ENCODE data around the gene MINK1. TPM values are rescaled to one million over a fixed set of nuclear protein-coding genes. Genes with fewer than 3 reads are reported as not detected.

The MINK1 gene
- total and polyA plus RNA-seq, 2 donors from 2014 or later, result 21.2 to 118 TPM

DNA sequence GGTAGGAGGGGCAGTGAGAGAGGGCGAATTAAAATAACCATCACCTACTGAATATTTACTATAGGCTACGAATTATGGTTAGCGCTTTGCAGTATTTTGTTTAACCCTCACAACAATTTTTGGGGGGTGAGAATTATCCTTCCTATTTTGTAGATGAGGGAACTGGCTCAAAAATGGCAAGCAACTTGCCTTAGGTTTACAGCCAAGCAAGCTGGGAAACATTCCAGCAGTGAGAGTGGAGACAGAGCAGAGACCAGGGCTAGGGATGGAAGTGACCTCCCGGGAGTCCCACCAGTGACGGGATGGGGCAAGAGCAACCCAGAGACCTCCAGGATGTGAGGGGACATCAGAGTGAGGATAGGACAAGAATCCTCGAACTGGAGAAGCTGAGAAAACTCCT lies 46.6 kb upstream of the MINK1 start:
- H3K27ac ChIP-seq (ENCODE audit: low read depth in 2 of 2, low read length in 2 of 2), result no peak overlapping the region
- TF ChIP-seq, protein P1, sequence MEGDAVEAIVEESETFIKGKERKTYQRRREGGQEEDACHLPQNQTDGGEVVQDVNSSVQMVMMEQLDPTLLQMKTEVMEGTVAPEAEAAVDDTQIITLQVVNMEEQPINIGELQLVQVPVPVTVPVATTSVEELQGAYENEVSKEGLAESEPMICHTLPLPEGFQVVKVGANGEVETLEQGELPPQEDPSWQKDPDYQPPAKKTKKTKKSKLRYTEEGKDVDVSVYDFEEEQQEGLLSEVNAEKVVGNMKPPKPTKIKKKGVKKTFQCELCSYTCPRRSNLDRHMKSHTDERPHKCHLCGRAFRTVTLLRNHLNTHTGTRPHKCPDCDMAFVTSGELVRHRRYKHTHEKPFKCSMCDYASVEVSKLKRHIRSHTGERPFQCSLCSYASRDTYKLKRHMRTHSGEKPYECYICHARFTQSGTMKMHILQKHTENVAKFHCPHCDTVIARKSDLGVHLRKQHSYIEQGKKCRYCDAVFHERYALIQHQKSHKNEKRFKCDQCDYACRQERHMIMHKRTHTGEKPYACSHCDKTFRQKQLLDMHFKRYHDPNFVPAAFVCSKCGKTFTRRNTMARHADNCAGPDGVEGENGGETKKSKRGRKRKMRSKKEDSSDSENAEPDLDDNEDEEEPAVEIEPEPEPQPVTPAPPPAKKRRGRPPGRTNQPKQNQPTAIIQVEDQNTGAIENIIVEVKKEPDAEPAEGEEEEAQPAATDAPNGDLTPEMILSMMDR (IDR thresholded peaks at IDR 0.05; ENCODE audit: borderline replicate concordance, extremely low read depth, insufficient read depth), result no peak
- H3K27me3 ChIP-seq (ENCODE audit: control insufficient read depth, insufficient read depth, low read length), result peaks cover 24% of the 10 kb centered on the region
- H3K36me3 ChIP-seq (ENCODE audit: control insufficient read depth in 2 of 3, insufficient read depth in 3 of 3, low read length in 3 of 3), result no peaks in the 10 kb centered on the region
- peak overlapping the region in 1 of 3 donors; percentile 47 for H3K4me3 ChIP-seq (ENCODE audit: low read length in 3 of 3)
- intact Hi-C loops (cut with DNase I), result loop anchor here (5.0 kb wide), 1 partner anchor 96 kb away; no protein-coding TSS in a partner anchor
- peak overlapping the region in 1 of 3 donors; percentile 51 for H3K9ac ChIP-seq (ENCODE audit: low read length in 3 of 3)
- DNase-seq (no peak), FAIRE-seq (no peak)
- peaks cover 0 to 25% (median 12%) of the 10 kb centered on the region in 3 donors for H3K4me1 ChIP-seq (ENCODE audit: control insufficient read depth in 2 of 3, insufficient read depth in 2 of 3, low read depth in 1 of 3, low read length in 3 of 3)
- no peaks in the 10 kb centered on the region for H3K9me3 ChIP-seq (ENCODE audit: control insufficient read depth in 2 of 3, insufficient read depth in 1 of 3, low read length in 3 of 3)

DNA sequence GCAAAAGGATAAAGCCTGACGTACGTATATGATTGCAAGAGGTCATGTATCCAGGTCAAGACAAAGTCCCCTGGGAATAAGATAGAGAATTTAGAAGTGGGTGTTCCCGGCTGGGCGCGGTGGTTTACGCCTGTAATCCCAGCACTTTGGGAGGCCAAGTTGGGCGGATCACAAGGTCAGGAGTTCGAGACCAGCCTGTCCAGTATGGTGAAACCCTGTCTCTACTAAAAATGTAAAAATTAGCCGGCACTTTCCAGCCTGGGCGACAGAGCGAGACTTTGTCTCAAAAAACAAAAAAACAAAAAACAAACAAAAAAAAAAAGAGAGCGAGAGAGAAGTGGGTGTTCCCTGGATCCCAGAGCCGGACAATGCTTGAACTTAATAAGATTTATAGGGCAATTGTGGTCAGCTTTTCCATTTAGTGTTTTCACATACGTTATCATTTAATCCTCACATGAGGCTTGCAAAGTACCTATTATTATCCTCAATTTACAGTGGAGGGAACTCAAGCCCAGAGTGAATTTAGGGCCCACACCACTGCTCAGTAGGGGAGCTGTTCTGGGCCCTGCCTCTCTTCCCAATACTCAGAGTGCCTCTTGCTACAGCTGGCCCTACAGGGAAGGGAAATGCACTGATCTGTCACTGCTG lies 44.9 kb upstream of the MINK1 start:
- H3K27ac ChIP-seq (ENCODE audit: low read depth in 2 of 2, low read length in 2 of 2), result peak overlapping the region; percentile 13 to 92
- peaks cover 0 to 25% (median 12%) of the 10 kb centered on the region in 3 donors for H3K4me1 ChIP-seq (ENCODE audit: control insufficient read depth in 2 of 3, insufficient read depth in 2 of 3, low read depth in 1 of 3, low read length in 3 of 3)
- TF ChIP-seq, protein P1 (IDR thresholded peaks at IDR 0.05; ENCODE audit: borderline replicate concordance, extremely low read depth, insufficient read depth), result no peak
- no peak for FAIRE-seq
- no peak for DNase-seq
- H3K9ac ChIP-seq (ENCODE audit: low read length in 3 of 3), result peak overlapping the region in 1 of 3 donors; percentile 80
- no peaks in the 10 kb centered on the region for H3K9me3 ChIP-seq (ENCODE audit: control insufficient read depth in 2 of 3, insufficient read depth in 1 of 3, low read length in 3 of 3)
- H3K36me3 ChIP-seq (ENCODE audit: control insufficient read depth in 2 of 3, insufficient read depth in 3 of 3, low read length in 3 of 3), result no peaks in the 10 kb centered on the region
- H3K27me3 ChIP-seq (ENCODE audit: control insufficient read depth, insufficient read depth, low read length), result peaks cover 24% of the 10 kb centered on the region
- H3K4me3 ChIP-seq (ENCODE audit: low read length in 3 of 3), result peak overlapping the region in 1 of 3 donors; percentile 83
- intact Hi-C loops (cut with DNase I), result loop anchor here (5.0 kb wide), 1 partner anchor 94 kb away; no protein-coding TSS in a partner anchor

DNA sequence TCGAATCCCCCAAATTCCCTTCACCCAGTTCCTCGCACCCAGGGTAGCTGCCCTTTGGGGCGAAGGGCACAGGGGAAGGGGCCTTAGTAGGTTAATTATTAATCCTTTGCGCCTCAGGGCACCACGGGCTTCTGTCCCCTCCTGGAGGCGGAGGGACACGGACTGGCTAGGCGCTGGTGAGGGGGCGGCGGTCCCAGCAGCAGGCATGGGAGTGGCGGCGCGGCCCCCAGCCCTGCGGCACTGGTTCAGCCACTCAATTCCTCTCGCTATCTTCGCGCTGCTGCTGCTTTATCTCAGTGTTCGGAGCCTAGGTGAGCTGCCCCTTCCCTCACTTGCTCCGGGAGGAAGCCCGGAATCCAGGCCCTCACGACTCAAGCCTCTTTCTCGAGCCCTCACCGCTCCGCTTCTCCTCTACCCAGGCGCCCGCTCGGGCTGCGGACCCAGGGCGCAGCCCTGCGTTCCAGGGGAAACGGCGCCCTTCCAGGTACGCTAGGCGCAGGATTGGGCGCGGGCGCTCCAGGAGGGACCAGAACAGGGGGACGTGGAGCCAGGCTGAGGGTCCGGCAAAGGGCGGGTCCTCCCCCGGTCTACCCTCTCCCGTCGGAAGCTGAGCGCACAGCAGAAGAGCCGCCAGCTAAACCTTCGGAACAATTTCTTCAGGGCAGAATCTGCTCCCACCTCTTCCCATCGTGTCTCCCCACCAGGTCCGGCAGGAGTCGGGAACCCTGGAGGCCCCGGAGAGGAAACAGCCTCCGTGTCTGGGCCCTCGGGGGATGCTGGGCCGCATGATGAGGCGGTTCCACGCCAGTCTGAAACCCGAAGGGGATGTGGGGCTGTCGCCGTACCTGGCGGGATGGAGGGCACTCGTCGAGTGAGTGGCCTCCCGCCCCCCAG lies 44.1 kb upstream of the MINK1 start, which contains the start of gene GLTPD2:
GLTPD2 (plus strand) TSS at position 158 of the 894 bp plus-strand sequence; CDS start at position 206, 48 bp downstream.
- Histone ChIP-seq H3K4me3 (ENCODE audit: low read length in 3 of 3) (peak within 1 kb of the TSS; percentile 54 to 83 (median 57)), H3K27ac (ENCODE audit: low read depth in 2 of 2, low read length in 2 of 2) (peak within 1 kb of the TSS; percentile 92 to 93), H3K9me3 (ENCODE audit: control insufficient read depth in 2 of 3, insufficient read depth in 1 of 3, low read length in 3 of 3) (no peaks in the 10 kb centered on the region), H3K36me3 (ENCODE audit: control insufficient read depth in 2 of 3, insufficient read depth in 3 of 3, low read length in 3 of 3) (no peaks in the 10 kb centered on the region), H3K9ac (ENCODE audit: low read length in 3 of 3) (peak within 1 kb of the TSS in 2 of 3 donors; percentile 73 to 80), H3K4me1 (ENCODE audit: control insufficient read depth in 2 of 3, insufficient read depth in 2 of 3, low read depth in 1 of 3, low read length in 3 of 3) (peaks cover 0 to 25% (median 12%) of the 10 kb centered on the region in 3 donors), H3K27me3 (ENCODE audit: control insufficient read depth, insufficient read depth, low read length) (peaks cover 17% of the 10 kb centered on the region)
- TF ChIP-seq, protein P1 (IDR thresholded peaks at IDR 0.05; ENCODE audit: borderline replicate concordance, extremely low read depth, insufficient read depth), result no peak
- intact Hi-C loops (cut with DNase I), result loop anchor here (5.0 kb wide), 1 partner anchor 93 kb away; no protein-coding TSS in a partner anchor
- peak in 4 of 5 donors; percentile 39 to 68 (median 53) for DNase-seq
- FAIRE-seq, result no peak
